Central memory CD8-positive, alpha-beta T cell (primary cell): ENCODE results near the gene TPD52L1.

ENCODE experiments used
- ATAC-seq: fragments of 150-1000 bp; cut with Tn5 transposase; replicated peaks from 2 replicates; pipeline ENCODE4 v1.10.0; 2022; ENCODE audit warnings: mild to moderate bottlenecking, moderate FRiP score, moderate number of reproducible peaks; ENCODE audit not compliant: poor library complexity, severe bottlenecking; ENCODE audit errors: extremely low read depth
- DNase-seq, 2 donors: peaks; one replicate each; pipeline ENCODE4 v3.0.0; 2021; ENCODE audit warnings: low spot score in 2 of 2
- H3K27ac Mint-ChIP-seq: one replicate; pipeline ENCODE4 v1.8.0; 2022; ENCODE audit warnings: low read depth, mild to moderate bottlenecking, moderate library complexity, mixed read lengths
- H3K27me3 Mint-ChIP-seq: one replicate; pipeline ENCODE4 v1.8.0; 2022; ENCODE audit warnings: mixed read lengths
- H3K36me3 Mint-ChIP-seq: one replicate; pipeline ENCODE4 v1.8.0; 2022; ENCODE audit warnings: mild to moderate bottlenecking, moderate library complexity, mixed read lengths; ENCODE audit not compliant: insufficient read depth
- H3K4me1 Mint-ChIP-seq: one replicate; pipeline ENCODE4 v1.8.0; 2022; ENCODE audit warnings: mixed read lengths
- H3K4me3 Mint-ChIP-seq: one replicate; pipeline ENCODE4 v1.8.0; 2022; ENCODE audit warnings: mild to moderate bottlenecking, moderate library complexity, mixed read lengths
- H3K9me3 Mint-ChIP-seq: one replicate; pipeline ENCODE4 v1.8.0; 2022; ENCODE audit warnings: mixed read lengths

The TPD52L1 gene

DNA sequence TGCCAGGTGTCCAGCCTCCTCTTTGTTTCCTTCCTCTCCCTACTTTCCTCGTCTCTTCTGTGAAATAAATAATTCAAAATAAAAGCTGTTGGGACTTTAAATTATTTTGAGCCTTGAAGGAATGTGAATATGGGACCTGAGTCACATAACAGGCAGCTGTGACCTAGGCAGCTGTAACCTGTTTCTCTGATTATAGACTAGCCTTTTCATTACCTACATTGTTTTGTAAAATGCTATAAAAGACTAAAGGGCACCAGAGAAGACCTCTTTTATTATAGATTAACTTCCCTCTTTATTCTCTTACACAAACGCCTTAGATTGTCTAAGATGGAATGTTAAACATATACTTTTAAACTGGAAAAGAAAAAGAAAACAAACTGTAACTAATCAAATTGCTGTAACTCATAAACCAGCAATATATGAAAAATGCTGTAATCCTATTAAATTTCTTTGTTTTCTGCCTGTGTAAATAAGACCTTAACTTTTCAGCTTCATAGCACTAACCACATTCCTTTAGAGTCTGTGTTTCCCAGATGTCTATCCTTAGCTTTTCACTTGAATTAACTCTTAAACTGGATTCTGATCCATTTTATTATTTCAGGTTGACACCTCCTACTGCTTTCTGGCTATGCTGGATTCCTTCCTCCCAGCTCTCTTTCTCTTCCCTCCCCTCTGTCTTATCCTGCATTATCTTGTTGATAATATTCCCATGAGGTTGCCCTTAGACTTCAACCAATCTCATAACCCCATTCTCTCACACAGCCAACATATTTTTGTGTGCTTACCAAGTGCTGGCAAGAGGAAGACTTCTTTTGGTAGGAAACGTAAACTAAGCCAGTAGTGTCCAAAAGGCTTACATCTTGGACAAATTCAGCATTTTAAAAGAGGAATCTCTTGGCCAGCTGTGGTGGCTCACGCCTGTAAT lies 69.2 kb downstream of the TPD52L1 start:
- ATAC-seq (no peak), DNase-seq (no peak)
- peaks cover 43% of the 10 kb centered on the region for H3K27me3 Mint-ChIP-seq
- H3K27ac Mint-ChIP-seq = no peak overlapping the region
- H3K9me3 Mint-ChIP-seq = no peaks in the 10 kb centered on the region
- no peak overlapping the region for H3K4me3 Mint-ChIP-seq
- no peaks in the 10 kb centered on the region for H3K36me3 Mint-ChIP-seq
- no peaks in the 10 kb centered on the region for H3K4me1 Mint-ChIP-seq

DNA sequence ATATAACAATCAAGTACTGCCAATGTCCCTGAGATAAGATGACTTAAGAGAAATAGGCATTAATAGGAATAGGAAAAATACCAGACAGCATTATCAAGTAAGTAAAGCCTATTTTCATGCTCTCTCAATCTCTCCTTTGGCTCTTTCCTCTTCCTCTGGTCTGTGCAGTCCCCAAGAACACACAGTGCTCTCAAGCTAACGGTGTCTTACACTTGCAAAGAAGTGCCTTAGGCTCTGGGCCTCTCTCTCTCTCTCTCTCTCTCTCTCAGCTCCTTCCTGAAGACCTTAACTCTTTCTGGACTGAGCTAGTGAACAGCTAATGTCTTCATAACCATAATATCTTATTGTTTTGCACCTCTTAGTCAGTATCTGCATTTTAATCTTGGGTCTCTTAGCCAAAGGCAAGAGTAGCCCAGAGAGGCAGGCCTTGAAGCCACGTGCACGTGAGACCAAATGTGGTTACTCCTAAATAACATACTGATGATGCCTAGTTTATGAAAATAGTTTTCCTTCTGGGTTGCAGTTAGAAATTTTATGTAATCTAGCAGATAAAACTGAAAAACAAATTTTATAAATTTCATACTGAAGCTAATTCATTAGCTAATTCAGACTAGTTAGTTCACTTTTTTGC lies 70.8 kb downstream of the TPD52L1 start:
- Mint-ChIP-seq H3K4me3 (no peak overlapping the region), H3K4me1 (no peaks in the 10 kb centered on the region), H3K9me3 (no peaks in the 10 kb centered on the region), H3K36me3 (no peaks in the 10 kb centered on the region), H3K27me3 (peaks cover 28% of the 10 kb centered on the region), H3K27ac (no peak overlapping the region)
- DNase-seq (no peak), ATAC-seq (no peak)

GRCh38 chr6:125227244-125227643 lies 73.7 kb downstream of the TPD52L1 start:
- Mint-ChIP-seq H3K36me3 (no peaks in the 10 kb centered on the region), H3K27ac (no peak overlapping the region), H3K4me1 (no peaks in the 10 kb centered on the region), H3K9me3 (no peaks in the 10 kb centered on the region), H3K27me3 (peaks cover 18% of the 10 kb centered on the region), H3K4me3 (no peak overlapping the region)
- ATAC-seq = no peak
- no peak for DNase-seq

- Mint-ChIP-seq H3K4me1 (no peaks in the 10 kb centered on the region), H3K4me3 (no peak overlapping the region), H3K27ac (no peak overlapping the region), H3K36me3 (peaks cover 2% of the 10 kb centered on the region), H3K9me3 (no peaks in the 10 kb centered on the region), H3K27me3 (peaks cover 18% of the 10 kb centered on the region)
- no peak for DNase-seq
- ATAC-seq = no peak
These were observed 75.5 kb downstream of the TPD52L1 start for GRCh38 chr6:125228981-125229479.

GRCh38 chr6:125230674-125231073 lies 77.1 kb downstream of the TPD52L1 start:
- Mint-ChIP-seq H3K4me3 (no peak overlapping the region), H3K27me3 (peaks cover 18% of the 10 kb centered on the region), H3K9me3 (no peaks in the 10 kb centered on the region), H3K36me3 (peaks cover 2% of the 10 kb centered on the region), H3K27ac (no peak overlapping the region), H3K4me1 (no peaks in the 10 kb centered on the region)
- ATAC-seq (no peak), DNase-seq (no peak)

DNA sequence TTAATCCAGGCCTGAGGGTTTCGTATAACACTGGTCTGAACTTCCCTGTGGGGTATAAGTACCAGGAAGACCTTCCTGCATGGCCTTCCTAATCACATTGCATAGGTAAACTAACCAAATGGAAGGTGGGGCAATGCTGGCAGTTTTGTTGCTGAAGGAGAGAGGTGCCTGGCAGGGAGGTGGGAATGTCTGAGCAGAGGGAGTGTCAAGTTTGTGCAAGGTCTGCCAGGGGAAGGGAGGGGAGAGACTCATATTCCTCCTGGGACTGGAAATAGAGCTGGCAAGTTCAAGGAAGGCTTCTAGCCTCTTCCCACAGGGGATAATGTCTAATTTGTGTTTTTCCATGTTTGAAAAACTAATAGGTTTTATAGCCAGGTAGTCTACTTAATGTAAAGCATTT lies 77.6 kb downstream of the TPD52L1 start:
- DNase-seq = no peak
- peaks cover 16% of the 10 kb centered on the region for H3K27me3 Mint-ChIP-seq
- H3K36me3 Mint-ChIP-seq = peaks cover 2% of the 10 kb centered on the region
- no peak for ATAC-seq
- H3K27ac Mint-ChIP-seq = no peak overlapping the region
- no peak overlapping the region for H3K4me3 Mint-ChIP-seq
- H3K4me1 Mint-ChIP-seq = no peaks in the 10 kb centered on the region
- no peaks in the 10 kb centered on the region for H3K9me3 Mint-ChIP-seq

- Mint-ChIP-seq H3K9me3 (no peaks in the 10 kb centered on the region), H3K4me1 (no peaks in the 10 kb centered on the region), H3K36me3 (peaks cover 2% of the 10 kb centered on the region), H3K4me3 (no peak overlapping the region), H3K27ac (no peak overlapping the region), H3K27me3 (peaks cover 9% of the 10 kb centered on the region)
- no peak for ATAC-seq
- DNase-seq = no peak
These were observed 78.2 kb downstream of the TPD52L1 start for GRCh38 chr6:125231574-125232343.

- Mint-ChIP-seq H3K27ac (no peak overlapping the region), H3K4me1 (no peaks in the 10 kb centered on the region), H3K27me3 (peaks cover 6% of the 10 kb centered on the region), H3K36me3 (peaks cover 2% of the 10 kb centered on the region), H3K4me3 (no peak overlapping the region), H3K9me3 (no peaks in the 10 kb centered on the region)
- no peak for ATAC-seq
- no peak for DNase-seq
These were observed 78.9 kb downstream of the TPD52L1 start for GRCh38 chr6:125232466-125232865.

DNA sequence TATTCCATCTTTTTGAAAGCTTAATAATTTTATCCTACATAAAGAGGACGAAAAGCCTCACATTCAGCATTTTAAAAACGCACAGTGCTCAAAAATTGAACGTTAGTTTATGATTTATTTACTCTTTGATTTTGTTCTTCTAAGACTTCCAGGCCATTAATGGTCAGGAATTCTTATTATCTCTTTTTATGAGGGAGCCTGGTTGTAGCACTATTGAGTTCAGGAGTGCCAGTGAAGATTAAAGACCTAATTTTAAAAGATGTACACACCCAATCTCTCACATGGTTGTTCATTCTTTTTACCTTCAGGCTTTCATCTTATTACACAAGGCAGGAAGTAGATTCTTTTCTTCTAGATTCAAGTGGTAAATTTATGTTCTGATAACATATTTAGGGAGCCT lies 79.6 kb downstream of the TPD52L1 start:
- no peak overlapping the region for H3K4me3 Mint-ChIP-seq
- no peaks in the 10 kb centered on the region for H3K4me1 Mint-ChIP-seq
- peaks cover 6% of the 10 kb centered on the region for H3K27me3 Mint-ChIP-seq
- ATAC-seq = no peak
- H3K9me3 Mint-ChIP-seq = no peaks in the 10 kb centered on the region
- no peak for DNase-seq
- no peak overlapping the region for H3K27ac Mint-ChIP-seq
- peaks cover 2% of the 10 kb centered on the region for H3K36me3 Mint-ChIP-seq

DNA sequence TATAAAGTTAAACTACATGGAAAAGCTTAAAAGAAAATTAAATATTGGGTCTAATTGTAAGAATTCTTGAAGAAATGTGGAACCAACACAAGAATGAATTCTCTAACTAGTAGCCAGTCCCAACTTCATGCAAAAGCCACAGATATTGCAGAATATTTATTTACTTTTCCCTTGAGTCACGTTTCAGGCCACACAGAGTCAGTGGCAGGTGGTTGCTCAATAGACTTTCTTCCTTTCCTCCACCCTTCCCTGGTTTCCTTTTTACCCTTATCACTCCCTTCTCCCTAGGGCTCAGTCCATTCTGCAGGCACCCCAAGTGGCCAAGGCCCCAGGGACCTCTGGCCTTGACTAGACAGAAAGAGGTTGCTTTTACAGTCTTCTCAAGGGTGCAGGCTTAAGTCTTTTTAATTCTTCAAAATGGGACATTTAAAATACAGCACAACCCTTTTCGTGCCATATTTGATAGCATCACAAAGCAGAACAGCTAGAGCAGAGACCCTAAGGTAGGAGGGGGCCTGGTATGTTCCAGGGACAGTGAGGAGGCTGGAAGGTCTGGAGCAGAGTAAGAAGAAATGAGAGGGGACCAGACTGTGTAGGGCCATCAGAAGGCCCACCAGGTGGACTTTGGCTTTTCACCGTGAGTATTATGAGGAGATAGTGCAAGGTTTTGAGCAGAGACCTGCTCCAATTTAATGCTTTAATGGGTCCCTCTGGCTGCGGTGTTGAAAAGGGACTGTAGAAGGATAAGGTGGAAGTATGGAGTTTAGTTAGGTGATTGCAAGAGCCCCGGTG lies 83.2 kb downstream of the TPD52L1 start:
- H3K27ac Mint-ChIP-seq = no peak overlapping the region
- no peak overlapping the region for H3K4me3 Mint-ChIP-seq
- peaks cover 21% of the 10 kb centered on the region for H3K27me3 Mint-ChIP-seq
- ATAC-seq (no peak), DNase-seq (no peak)
- H3K36me3 Mint-ChIP-seq = peaks cover 2% of the 10 kb centered on the region
- H3K9me3 Mint-ChIP-seq = peaks cover 19% of the 10 kb centered on the region
- H3K4me1 Mint-ChIP-seq = no peaks in the 10 kb centered on the region

DNA sequence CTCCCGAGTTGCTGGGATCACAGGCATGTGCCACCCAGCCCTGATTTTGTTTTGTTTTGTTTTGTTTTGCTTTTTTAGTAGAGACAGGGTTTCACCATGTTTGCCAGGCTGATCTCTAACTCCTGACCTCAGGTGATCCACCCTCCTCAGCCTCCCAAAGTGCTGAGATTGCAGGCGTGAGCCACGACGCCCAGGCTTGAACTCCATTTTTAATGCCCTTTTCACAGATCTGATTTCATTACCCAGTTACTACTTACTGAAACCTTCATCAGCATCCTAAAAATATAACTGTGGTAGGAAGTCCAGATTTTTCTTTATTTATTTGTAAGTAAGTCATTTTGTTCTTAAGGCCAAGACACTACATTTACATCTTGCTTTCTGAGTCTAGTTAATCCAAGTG lies 84.2 kb downstream of the TPD52L1 start:
- Mint-ChIP-seq H3K4me3 (no peak overlapping the region), H3K9me3 (peaks cover 22% of the 10 kb centered on the region), H3K4me1 (no peaks in the 10 kb centered on the region), H3K27me3 (peaks cover 29% of the 10 kb centered on the region), H3K27ac (no peak overlapping the region), H3K36me3 (peaks cover 2% of the 10 kb centered on the region)
- no peak for DNase-seq
- ATAC-seq = no peak

GRCh38 chr6:125245109-125245508 lies 91.5 kb downstream of the TPD52L1 start:
- no peaks in the 10 kb centered on the region for H3K4me1 Mint-ChIP-seq
- DNase-seq (no peak), ATAC-seq (no peak)
- no peaks in the 10 kb centered on the region for H3K36me3 Mint-ChIP-seq
- H3K27me3 Mint-ChIP-seq = peaks cover 66% of the 10 kb centered on the region
- H3K27ac Mint-ChIP-seq = no peak overlapping the region
- peaks cover 15% of the 10 kb centered on the region for H3K9me3 Mint-ChIP-seq
- H3K4me3 Mint-ChIP-seq = no peak overlapping the region
